HG03039 (cell line): Measurements from ENCODE around the gene ALAS1.

Experiments
- ATAC-seq: cut with Tn5 transposase; IDR thresholded peaks from one replicate; pipeline ENCODE4 v1.9.1; 2021; ENCODE audit warnings: mild to moderate bottlenecking, moderate library complexity; ENCODE audit not compliant: unreplicated experiment

ALAS1 gene

DNA sequence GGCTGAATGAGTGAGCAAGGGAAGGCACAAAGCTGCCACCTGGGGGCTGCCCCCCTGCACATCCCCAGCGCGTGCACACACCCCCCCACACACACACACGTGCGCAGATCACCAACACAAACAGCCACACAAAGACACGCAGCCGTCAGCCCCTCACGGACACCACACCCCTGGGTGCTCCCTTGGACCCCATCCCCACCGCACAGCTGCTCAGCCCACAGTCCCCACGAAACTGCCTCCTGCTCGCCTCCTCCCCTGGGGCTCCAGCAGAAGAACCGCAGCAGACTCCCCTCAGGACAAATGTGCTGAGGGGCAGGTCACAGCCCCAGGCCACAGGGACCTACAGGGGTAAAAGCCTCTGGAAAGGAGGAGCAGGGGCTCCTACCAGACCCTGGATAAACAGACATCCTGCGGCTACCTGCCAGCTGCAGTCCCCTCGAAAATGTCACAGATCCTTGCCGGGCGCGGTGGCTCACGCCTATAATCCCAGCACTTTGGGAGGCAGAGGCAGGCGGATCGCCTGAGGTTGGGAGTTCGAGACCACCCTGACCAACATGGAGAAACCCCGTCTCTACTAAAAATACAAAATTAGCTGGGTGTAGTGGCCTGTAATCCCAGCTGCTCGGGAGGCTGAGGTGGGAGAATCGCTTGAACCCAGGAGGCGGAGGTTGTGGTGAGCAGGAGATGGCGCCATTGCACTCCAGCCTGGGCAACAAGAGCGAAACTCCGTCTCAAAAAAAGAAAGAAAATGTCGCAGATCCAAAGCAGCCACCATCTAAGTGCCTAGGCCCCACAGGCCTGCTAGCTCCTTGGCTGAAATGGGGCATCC is 34.5 kb downstream of the ALAS1 start:
- no peak for ATAC-seq

DNA sequence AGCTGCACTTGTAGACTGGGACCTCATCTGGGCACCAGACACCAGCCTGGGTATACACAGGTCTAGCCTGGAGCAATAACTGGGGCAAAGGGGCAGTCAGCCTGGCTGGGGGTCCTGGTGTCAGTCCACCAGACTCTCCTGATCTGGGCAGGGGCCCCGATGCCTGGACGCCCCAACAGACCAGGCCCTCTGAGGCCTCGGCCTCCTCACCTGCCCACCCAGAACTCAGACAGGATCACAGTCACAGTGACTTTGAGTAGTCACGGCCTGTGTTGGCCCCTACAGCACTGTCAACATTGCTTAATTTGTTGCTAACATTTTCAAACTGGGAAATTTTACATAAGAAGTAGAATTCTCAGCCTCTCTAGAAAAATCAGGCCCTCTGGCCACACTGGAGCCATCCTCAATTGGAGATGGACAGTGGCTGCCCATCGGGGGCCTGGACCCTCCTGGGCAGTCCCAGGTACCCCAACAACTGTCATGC is 35.2 kb downstream of the ALAS1 start:
- no peak for ATAC-seq

GRCh38 chr3:52233968-52234367 is 36.0 kb downstream of the ALAS1 start:
- ATAC-seq = no peak

- no peak for ATAC-seq
Observed at GRCh38 chr3:52234516-52235447, 36.8 kb downstream of the ALAS1 start.

DNA sequence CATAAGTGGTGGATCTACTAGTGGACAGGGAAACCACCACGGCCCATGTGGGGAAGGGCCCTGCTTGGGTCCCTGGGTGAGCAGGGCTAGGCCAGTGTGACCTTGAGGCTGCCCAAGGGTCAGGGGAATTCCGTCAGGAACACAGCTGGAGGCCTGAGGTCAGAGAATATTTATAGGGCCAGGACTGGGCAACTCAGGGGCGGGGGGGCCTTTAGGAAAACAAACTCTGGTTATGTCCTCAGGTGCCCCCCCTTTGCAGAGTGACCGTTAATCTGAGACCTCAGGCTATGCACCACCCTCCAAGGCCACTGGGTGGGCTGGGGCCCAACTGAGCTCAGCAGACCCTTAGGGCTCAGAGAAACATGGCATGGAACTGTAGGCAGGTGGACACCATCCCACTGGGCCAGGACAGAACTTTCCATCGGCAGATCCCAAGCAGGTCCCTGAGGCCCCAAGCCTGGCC is 38.5 kb downstream of the ALAS1 start:
- ATAC-seq = no peak

- ATAC-seq = no peak
Observed at GRCh38 chr3:52237006-52237656, 39.2 kb downstream of the ALAS1 start.

GRCh38 chr3:52237657-52238172 is 39.8 kb downstream of the ALAS1 start:
- no peak for ATAC-seq

- peak; percentile 2 for ATAC-seq
Observed at GRCh38 chr3:52238193-52238760, 40.3 kb downstream of the ALAS1 start.

DNA sequence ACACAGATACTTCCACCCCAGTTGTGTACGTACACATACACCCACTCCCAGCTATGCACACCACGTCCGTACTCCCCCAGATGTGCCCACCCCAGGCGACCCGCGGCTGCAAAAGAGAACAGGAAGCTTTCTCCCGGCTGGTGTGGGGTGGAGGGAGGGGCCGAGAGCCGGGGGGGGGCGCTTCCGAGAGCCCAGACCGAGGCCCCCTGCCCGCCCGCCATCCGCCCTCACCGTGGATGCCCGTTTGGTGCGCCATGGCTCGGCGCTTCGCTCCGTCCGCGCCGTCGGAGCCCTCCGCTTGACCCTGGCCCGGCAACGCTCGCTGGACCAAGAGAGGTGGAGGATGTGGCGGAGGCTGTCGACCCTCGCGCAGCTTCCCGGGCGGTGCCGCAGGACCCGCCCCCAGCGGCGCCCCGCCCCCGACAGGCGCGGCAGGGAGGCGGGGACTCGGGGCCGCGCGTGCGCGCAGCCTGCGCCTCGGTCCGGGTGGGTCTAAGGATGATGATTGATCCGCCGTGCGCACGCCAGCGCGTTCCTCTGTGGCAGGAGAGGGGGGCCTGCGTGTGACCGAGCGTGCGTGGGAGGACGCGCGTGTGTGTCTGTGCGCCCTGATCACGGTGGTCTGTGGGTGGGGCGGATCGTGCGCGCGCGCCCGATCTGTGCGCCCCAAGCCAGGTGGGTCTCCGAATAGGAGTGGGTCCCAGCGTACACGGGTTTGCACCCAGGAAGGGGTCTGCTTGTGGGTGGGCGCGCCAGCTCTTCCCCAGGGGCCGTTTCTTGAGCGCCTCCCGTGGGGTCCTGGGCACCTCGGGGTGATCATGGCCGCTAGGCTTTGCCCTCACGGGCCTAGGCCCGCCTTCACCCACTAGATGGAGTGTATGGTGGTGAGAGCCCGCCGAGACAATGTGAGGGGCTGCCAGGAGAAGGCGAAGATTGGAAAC is 41.1 kb downstream of the ALAS1 start, which contains the start of gene TWF2:
Gene TWF2 (minus strand): TSS at position 398 of the 941 bp plus-strand sequence. CDS start 142 bp downstream, at position 256.
- peak; percentile 62 for ATAC-seq

- no peak for ATAC-seq
Observed at GRCh38 chr3:52240059-52240885, 42.3 kb downstream of the ALAS1 start.

DNA sequence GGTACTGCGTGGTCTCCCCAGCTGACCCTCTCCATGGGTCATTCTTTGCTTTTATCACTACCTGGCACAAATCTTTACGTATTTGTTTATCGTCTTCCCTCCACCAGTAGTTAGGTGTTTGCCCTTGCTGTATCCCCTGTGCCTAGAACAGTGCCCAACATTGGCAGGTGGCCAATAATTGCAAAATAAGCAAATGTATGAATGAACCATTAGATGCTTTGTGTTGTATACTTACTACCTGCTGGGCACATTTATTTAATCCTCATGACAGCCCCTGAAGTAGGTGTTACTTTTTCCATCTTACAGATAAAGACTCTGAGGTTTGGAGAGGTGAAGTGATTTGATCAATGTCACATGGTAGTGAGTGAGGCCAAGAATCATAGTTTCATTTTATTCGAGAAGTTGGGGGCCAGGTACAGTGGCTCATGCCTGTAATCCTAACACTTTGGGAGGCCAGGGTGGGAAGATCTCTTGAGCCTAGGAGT is 43.0 kb downstream of the ALAS1 start:
- no peak for ATAC-seq

DNA sequence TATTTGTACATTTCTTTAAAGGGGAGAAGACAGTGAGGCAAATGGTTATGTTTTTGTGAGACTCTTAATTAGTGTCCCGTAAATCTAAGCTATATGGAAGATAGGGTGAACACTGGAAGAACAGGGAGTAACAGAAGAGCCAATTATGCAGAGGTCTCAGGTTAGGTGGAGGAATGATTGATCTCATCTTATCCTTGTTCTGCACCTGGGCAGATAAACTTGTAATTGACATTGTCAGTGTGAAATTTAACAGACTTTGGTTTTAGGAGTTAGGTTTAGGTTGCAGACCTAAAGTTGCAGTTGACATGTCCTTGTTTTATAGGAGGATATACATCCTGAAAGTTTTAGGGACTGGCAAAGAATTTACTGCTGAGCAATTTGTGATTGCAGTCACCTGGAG is 44.1 kb downstream of the ALAS1 start:
- no peak for ATAC-seq

- peak; percentile 22 for ATAC-seq
Observed at GRCh38 chr3:52243791-52244628, 46.0 kb downstream of the ALAS1 start.

DNA sequence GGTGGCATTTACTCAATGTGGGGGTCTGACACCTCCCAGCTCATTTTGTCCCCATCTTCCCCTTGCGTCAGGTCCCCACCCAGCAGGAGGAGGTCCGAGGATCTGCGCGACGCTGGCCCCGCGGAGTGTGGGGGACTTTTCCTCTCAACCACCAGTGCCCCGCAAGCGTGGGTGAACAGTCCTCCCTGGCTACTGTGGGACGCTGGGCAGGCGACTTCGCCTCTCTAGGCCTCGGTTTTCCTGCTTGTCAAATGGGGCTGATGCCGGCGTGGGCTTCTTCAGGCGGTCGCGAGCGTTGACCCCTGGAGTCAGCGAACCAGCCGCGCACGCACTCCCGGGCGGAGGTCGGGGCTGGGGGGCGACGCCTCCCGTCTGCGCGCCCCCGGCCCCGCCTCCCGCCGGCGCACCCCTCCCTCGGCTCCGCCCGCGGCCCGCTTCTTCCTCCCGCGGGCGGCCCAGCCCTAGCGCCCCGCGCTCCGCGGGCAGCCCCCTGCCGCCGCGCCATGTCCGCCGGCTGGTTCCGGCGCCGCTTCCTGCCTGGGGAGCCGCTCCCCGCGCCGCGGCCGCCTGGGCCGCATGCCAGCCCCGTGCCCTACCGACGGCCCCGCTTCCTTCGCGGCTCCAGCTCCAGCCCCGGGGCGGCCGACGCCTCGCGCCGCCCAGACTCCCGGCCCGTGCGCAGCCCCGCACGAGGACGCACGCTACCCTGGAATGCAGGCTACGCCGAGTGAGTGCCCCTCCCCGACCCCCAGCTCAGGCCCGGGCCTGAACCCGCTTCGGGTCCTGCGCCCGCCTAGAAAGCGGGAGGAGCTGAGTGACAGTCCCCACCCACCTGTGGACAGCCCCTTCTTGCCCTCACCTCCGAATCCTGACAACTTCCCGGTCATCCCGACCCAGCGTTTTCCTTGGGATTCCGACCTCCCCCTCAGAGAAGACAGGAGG is 47.6 kb downstream of the ALAS1 start, which contains the start of gene PPM1M:
Gene PPM1M (plus strand): TSS at position 438 of the 942 bp plus-strand sequence. CDS start 66 bp downstream, at position 504.
- ATAC-seq = no peak

DNA sequence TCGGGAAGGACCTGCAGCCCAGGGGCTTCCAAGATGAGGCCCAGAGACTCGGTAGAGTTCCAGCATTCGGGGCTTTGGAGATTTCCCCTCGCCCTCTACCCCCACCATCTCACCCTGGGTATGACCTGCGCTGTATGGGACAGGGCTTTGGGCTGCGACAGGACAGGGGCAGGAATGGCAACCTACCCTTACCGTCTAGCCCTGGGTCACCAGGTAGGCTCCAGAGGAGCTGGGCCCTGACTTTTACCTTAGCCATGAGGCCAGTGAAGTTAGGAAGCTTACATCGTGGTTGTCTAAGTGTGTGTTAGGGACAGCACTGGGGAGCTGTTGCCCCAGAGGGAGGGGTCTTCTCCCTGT is 48.3 kb downstream of the ALAS1 start:
- ATAC-seq = no peak

DNA sequence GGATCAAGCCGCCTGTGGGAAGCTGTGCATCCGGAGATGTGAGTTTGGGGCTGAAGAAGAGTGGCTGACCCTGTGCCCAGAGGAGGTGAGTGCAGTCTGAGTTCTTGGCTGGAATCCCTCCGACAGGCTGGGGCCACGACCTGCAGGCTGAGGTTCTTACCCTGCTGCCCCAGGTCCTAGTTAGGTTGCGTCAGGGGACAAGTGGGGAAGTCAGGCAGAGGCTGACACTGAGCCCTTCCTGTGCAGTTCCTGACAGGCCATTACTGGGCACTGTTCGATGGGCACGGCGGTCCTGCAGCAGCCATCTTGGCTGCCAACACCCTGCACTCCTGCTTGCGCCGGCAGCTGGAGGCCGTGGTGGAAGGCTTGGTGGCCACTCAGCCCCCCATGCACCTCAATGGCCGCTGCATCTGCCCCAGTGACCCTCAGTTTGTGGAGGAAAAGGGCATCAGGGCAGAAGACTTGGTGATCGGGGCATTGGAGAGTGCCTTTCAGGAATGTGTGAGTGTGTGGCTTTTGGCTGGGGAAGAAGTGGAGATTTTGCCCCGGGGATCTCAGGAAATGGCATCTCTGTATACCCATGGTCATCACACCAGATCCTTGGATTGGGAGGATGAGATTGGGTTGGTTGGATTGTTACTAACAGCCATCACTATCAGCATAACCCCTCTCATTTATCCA is 48.9 kb downstream of the ALAS1 start:
- no peak for ATAC-seq
